ENCODE data around the gene KLRF1. TPM values are rescaled to one million over a fixed set of nuclear protein-coding genes. Genes with fewer than 3 reads are reported as not detected.
A peak's percentile ranks its signal among the peaks of the same experiment; 100 is the strongest.

KLRF1 gene
- polyA plus RNA-seq, 6 donors from 2014 or later: 1.6 to 5.6 (median 2.4) TPM; not detected in 1

DNA sequence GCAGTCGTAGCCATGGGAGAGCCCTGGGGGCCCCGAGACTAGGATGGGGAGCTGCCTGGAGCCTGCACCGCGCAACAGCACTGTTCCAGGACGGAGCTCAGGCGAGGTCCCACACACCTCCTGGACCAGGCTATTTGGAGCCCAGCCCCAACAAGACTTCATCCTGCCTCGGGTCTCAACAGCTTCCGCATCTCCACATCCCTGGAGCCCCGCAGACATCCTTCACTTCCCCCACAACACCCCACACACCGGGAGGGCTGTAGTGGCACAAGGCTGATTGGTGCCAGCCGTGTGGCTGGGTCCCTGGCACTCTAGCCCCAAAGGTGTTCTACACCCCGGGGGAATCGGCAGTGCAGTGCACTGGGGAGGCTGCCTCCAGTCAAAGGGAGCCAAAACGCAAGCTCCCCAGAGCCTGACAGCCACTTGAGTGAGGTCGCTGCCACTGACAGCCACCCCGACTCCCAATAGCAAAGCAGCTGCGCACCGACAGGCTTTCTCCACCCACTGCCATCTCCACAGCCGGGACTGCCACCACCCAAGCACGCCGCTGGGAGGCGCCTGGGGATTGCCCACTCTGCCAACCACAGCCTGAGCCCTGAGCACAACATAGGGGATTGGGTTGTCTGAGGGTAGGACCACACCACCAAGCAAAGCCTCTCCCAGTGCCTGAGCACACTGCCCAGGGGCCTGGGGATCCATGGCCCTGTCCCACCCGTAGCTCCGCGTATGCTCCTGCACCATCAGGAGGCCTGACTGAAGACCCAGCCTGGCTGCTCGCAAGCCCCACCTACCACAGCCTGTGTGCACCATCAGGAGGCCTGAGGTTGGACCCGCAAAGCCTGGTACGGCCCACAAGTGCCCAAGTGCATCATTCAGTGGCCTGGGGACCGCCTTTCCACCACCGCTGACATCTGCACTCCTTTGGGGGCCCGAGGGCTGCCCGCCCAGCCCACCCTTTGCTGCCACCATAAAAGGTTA lies 13.2 kb upstream of the KLRF1 start:
- peaks cover 13 to 20% (median 13%) of the 10 kb centered on the region in 3 donors for H3K27me3 Mint-ChIP-seq
- no peaks in the 10 kb centered on the region for H3K36me3 Mint-ChIP-seq
- DNase-seq (peak; percentile 88), ATAC-seq (ENCODE audit: low read depth in 2 of 2) (peak; percentile 90 to 94)
- H3K4me3 Mint-ChIP-seq: peak overlapping the region; percentile 80 to 93 (median 85)
- H3K4me1 Mint-ChIP-seq: peaks cover 13 to 27% (median 26%) of the 10 kb centered on the region in 3 donors
- H3K9me3 Mint-ChIP-seq: no peaks in the 10 kb centered on the region
- H3K27ac Mint-ChIP-seq: peak overlapping the region in 3 of 6 donors; percentile 69 to 84 (median 84)

DNA sequence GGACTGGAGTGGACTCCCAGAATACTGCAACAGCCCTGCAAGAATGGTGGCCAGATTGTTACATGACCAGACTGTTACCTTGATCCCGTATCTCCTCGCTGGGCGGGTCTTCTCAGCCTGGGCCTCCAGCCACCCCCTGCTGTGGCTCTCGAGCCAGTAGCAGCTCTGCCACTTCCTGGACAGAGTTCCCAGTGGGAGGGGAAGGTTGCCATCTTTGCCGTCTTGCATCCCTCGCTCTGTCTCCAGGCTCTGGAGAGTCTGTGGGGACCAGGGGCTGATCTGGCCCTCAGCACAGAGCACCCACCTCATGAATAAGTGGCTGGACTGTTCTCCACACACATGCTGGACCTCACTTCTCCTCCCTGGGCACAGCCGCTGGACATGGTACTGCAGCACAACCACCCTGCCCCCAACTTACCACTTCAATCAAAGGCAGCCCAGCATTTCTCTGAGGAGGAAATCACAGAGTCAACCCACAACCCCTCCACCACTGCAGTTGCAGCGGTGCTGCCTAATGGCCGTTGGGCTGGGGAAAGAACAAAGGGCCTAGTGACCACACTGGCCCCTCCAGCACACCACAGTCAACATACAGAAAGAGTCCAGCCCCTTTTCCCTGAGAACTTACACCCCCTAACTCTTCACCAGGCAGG lies 6.9 kb upstream of the KLRF1 start:
- Mint-ChIP-seq H3K4me3 (no peak overlapping the region), H3K27ac (no peak overlapping the region), H3K9me3 (peaks cover 0 to 1% (median 0%) of the 10 kb centered on the region in 7 donors), H3K4me1 (no peaks in the 10 kb centered on the region), H3K36me3 (no peaks in the 10 kb centered on the region), H3K27me3 (peaks cover 8 to 42% (median 37%) of the 10 kb centered on the region in 3 donors)
- DNase-seq (no peak), ATAC-seq (ENCODE audit: low read depth in 2 of 2) (no peak)

DNA sequence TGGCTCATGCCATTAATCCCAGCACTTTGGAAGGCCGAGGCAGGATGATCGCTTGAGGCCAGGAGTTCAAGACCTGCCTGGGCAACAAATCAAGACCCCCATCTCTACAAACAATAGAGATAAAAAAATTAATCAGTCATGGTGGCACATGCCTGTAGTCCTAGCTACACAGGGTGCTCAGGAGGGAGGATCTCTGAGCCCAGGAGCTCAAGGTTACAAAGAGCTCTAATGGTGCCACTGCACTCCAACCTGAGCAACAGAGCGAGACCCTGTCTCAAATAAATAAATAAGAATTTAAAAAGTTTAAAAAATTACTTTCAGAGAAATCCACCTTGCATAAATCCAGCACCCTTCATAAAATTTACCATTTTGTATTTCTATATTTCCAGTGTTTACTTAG lies 2.2 kb downstream of the KLRF1 start:
- no peak overlapping the region for H3K4me3 Mint-ChIP-seq
- no peak for DNase-seq

DNA sequence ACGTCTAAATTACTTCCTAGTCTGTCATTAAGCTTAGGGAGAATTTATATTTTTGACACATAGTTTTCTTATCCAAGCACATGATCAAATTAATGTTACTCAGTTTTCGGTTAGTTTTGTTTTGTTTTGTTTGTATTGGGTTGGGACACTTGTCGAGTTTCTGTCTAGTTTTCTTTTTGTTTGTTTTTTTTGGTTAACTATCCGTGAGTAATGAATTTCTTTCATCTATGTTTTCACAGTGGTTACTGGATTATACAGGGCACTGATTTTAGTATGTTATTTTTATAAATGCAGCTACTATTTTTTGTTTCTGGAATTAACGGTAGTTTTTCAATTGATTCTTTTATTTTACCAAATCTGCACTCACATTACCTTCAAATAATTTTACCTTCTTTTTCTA lies 2.7 kb downstream of the KLRF1 start:
- no peak overlapping the region for H3K4me3 Mint-ChIP-seq
- no peak for ATAC-seq (ENCODE audit: low read depth in 2 of 2)
- no peak for DNase-seq
- H3K36me3 Mint-ChIP-seq: no peaks in the 10 kb centered on the region
- H3K27me3 Mint-ChIP-seq: no peaks in the 10 kb centered on the region
- H3K9me3 Mint-ChIP-seq: peaks cover 0 to 2% (median 0%) of the 10 kb centered on the region in 7 donors
- H3K4me1 Mint-ChIP-seq: no peaks in the 10 kb centered on the region
- peak overlapping the region in 1 of 6 donors; percentile 56 for H3K27ac Mint-ChIP-seq

More for the DNA sequence above, 2.2 kb downstream of the KLRF1 start:
- Mint-ChIP-seq H3K27ac (no peak overlapping the region), H3K27me3 (peaks cover 0 to 2% (median 0%) of the 10 kb centered on the region in 3 donors), H3K9me3 (peaks cover 0 to 2% (median 0%) of the 10 kb centered on the region in 7 donors), H3K4me1 (no peaks in the 10 kb centered on the region), H3K36me3 (no peaks in the 10 kb centered on the region)
- no peak for ATAC-seq (ENCODE audit: low read depth in 2 of 2)

DNA sequence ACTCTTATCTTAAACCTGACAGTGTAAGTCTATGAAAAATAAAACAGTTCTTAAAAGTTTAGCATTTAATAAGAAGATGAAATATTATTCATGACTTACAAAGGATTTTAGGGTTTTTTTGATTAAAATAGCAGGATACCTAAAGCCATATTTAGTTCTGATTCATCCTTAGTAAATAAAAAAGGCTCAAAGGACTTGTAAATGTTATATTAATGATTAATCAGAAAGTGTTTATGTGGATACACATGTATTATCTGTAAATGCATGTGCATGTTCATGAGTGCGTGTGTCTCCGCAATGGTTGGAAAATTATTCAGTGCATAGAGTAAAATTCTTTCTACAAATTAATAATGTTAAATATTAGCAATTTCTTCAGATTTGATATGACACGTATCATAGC lies 4.4 kb downstream of the KLRF1 start:
- H3K4me1 Mint-ChIP-seq: no peaks in the 10 kb centered on the region
- no peaks in the 10 kb centered on the region for H3K36me3 Mint-ChIP-seq
- DNase-seq: no peak
- no peak overlapping the region for H3K4me3 Mint-ChIP-seq
- H3K27ac Mint-ChIP-seq: no peak overlapping the region
- H3K9me3 Mint-ChIP-seq: no peaks in the 10 kb centered on the region
- H3K27me3 Mint-ChIP-seq: no peaks in the 10 kb centered on the region
- no peak for ATAC-seq (ENCODE audit: low read depth in 2 of 2)

DNA sequence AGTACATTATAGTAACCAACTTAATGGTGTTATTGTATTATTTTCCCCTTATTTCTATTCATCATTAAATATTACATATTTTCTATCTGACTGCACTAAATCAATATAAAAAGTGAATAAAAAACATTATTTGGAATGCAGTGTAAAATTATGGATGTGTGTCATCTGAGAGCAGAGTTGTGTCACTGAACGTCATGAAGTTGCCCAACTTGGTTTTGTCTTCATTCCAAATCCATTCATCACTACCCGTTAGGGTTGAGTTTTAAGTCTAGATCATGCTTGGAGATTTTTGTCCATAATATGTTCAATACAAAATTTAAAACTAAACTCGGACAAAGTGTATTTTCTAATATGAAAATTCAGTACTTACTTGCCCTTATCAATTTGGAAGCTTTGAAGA lies 16.1 kb downstream of the KLRF1 start:
- ATAC-seq (ENCODE audit: low read depth in 2 of 2) (no peak), DNase-seq (no peak)
- Mint-ChIP-seq H3K4me1 (no peaks in the 10 kb centered on the region), H3K4me3 (no peak overlapping the region), H3K36me3 (peaks cover 13 to 21% of the 10 kb centered on the region in 2 donors), H3K27ac (no peak overlapping the region), H3K27me3 (no peaks in the 10 kb centered on the region), H3K9me3 (peaks cover 14 to 31% (median 28%) of the 10 kb centered on the region in 7 donors)

DNA sequence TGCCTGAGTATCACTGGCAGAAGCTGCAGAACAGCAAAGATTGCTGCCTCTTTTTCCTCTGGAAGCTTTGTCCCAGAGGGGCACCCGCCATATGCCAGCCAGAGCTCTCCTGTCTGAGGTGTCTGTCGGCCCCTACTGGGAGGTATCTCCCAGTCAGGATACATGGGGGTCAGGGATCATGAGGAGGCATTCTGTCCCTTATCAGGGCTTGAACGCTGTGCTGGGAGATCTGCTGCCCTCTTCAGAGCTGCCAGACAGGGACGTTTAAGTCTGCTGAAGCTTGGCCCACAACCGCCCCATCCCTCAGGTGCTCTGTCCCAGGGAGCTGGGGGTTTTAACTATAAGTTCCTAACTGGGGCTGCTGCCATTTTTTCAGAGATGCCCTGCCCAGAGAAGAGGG lies 21.6 kb downstream of the KLRF1 start:
- peaks cover 14 to 40% (median 35%) of the 10 kb centered on the region in 7 donors for H3K9me3 Mint-ChIP-seq
- no peaks in the 10 kb centered on the region for H3K27me3 Mint-ChIP-seq
- ATAC-seq (ENCODE audit: low read depth in 2 of 2) (no peak), DNase-seq (no peak)
- peaks cover 0 to 1% (median 0%) of the 10 kb centered on the region in 3 donors for H3K4me1 Mint-ChIP-seq
- no peak overlapping the region for H3K4me3 Mint-ChIP-seq
- H3K27ac Mint-ChIP-seq: no peak overlapping the region
- H3K36me3 Mint-ChIP-seq: peaks cover 47 to 48% of the 10 kb centered on the region in 2 donors

DNA sequence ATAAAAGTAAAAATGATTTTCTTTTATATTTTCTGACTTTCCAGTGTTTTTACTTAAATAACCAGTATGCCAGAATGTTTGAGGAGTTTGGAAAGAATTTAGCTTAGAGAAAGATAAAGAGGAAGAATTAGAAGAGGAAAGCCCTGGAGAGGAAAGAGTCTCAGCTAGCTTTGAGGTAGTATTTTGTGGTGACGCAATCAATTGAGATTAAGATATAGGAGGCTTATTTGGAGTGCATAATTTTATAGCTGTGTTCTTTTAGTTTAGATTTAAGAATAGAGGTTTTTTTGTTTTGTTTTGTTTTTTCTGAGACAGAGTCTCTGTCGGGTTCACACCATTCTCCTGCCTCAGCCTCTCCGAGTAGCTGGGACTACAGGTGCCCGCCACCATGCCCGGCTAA lies 23.8 kb downstream of the KLRF1 start:
- H3K9me3 Mint-ChIP-seq: peaks cover 14 to 35% (median 27%) of the 10 kb centered on the region in 7 donors
- ATAC-seq (ENCODE audit: low read depth in 2 of 2) (no peak), DNase-seq (no peak)
- H3K4me3 Mint-ChIP-seq: no peak overlapping the region
- H3K4me1 Mint-ChIP-seq: peaks cover 0 to 1% (median under 1%) of the 10 kb centered on the region in 3 donors
- H3K27ac Mint-ChIP-seq: no peak overlapping the region
- H3K27me3 Mint-ChIP-seq: no peaks in the 10 kb centered on the region
- H3K36me3 Mint-ChIP-seq: peaks cover 64 to 66% of the 10 kb centered on the region in 2 donors

DNA sequence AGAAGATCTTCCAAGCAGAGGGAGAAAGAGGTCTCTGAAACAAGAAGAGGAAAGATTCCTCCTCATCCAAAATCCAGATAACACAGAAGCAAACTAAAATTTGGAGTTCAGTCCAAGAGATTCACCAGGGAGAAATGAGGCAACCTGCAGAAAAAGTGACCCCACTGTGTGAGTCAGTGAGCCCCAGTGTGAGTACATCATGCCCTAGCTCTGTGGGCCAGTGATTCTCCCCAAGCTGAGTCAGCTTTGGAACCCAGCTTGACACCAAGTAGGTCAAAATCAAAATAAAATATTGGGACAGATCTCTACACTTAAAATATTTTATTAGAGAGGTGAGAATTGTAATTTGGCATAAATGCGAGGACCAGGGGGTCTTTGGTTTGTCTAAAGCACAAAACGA lies 24.6 kb downstream of the KLRF1 start:
- Mint-ChIP-seq H3K4me1 (peaks cover 0 to 3% (median 1%) of the 10 kb centered on the region in 3 donors), H3K9me3 (peaks cover 5 to 26% (median 19%) of the 10 kb centered on the region in 7 donors), H3K36me3 (peaks cover 61 to 69% of the 10 kb centered on the region in 2 donors), H3K27ac (no peak overlapping the region), H3K4me3 (no peak overlapping the region), H3K27me3 (no peaks in the 10 kb centered on the region)
- no peak for ATAC-seq (ENCODE audit: low read depth in 2 of 2)
- no peak for DNase-seq

DNA sequence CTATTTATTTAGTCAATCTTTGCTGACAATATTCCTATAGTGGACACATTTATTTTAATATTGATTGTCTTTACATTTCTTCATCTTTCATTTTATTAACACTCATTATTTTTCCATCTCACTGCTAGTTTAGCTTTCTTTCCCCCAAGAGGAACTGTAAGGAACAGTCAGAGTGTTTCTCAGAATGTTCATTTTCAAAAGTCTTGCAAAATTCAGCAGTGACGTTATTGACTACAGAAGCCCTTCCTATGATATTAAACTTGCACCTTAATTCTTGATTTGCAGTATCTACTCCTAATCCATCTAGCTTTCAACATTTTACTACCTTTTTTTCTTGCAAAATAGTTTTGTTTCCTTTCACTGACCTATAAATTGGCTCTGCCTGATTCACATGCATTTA lies 28.9 kb downstream of the KLRF1 start:
- no peak for ATAC-seq (ENCODE audit: low read depth in 2 of 2)
- H3K27ac Mint-ChIP-seq: no peak overlapping the region
- no peaks in the 10 kb centered on the region for H3K27me3 Mint-ChIP-seq
- DNase-seq: no peak
- H3K9me3 Mint-ChIP-seq: peaks cover 0 to 3% (median 0%) of the 10 kb centered on the region in 7 donors
- H3K36me3 Mint-ChIP-seq: peaks cover 45 to 71% of the 10 kb centered on the region in 2 donors
- H3K4me1 Mint-ChIP-seq: peaks cover 7 to 20% (median 9%) of the 10 kb centered on the region in 3 donors
- H3K4me3 Mint-ChIP-seq: no peak overlapping the region

DNA sequence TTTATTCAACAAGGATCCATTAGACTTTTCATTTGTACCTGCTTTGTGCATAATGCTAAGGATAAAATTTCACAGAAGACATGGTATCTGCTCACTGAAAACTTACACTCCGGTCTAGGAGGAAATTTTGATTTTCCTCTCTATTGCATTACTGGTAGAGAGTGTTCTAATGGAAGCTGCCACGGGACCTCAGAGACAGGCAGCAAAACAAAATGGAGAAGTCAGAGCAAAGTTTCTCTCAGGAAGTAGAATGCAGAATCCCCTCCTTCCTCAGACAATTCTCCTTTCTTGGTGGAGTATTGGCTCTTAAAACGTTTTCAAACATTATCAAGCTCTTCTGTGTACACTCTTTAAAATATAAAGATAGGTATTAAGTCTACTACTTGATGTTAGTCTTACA lies 29.6 kb downstream of the KLRF1 start:
- ATAC-seq (ENCODE audit: low read depth in 2 of 2) (no peak), DNase-seq (no peak)
- peak overlapping the region in 1 of 6 donors; percentile 22 for H3K27ac Mint-ChIP-seq
- peaks cover 8 to 21% (median 11%) of the 10 kb centered on the region in 3 donors for H3K4me1 Mint-ChIP-seq
- H3K4me3 Mint-ChIP-seq: no peak overlapping the region
- H3K27me3 Mint-ChIP-seq: no peaks in the 10 kb centered on the region
- no peaks in the 10 kb centered on the region for H3K9me3 Mint-ChIP-seq
- H3K36me3 Mint-ChIP-seq: peaks cover 41 to 69% of the 10 kb centered on the region in 2 donors

DNA sequence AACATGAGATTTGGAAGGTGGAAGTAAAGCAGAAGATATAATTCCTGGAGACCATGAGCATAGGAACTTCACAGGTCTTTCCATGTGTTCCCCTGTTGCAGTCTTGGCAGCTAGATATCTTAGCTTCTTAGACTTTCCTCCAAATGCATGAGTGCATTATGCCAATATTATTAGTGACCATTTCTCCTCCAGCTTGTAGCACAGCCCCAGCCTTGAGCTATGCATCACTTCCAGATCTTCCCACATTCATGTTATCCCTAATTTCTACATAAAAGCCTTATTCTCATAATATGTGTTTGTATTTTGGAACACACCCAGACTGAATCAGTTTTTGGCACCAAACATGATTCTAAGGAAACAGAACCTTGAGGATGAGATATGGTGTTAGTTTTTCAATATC lies 30.9 kb downstream of the KLRF1 start:
- H3K4me3 Mint-ChIP-seq: no peak overlapping the region
- H3K4me1 Mint-ChIP-seq: peaks cover 14 to 30% (median 19%) of the 10 kb centered on the region in 3 donors

DNA sequence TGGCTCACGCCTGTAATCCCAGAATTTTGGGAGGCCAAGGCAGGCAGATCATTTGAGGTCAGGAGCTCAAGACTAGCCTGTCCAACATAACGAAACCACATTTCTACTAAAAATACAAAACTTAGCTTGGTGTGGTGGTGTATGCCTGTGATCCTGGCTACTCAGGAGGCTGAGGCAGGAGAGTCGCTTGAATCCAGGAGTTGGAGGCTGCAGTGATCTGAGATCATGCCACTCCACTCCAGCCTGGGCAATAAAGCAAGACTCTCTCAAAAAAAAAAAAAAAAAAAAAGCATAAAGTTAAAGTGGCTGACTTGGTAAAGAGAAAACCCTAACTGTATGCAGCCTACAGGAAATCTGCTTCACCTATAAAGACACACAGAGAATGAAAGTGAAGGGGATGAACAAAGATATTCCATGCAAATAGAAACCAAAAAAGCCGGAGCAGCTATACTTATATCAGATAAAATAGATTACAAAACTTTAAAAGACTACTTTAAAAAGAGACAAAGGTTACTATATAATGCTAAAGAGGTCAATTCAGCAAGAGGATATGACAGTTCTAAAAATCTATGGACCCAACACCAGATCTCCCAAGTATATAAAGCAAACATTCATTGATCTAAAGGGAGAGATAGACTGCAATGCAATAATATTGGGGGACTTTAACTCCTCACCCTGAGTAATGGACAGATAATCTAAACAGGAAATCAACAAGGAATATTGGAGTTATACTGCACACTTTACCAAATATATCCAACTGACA lies 37.8 kb downstream of the KLRF1 start:
- H3K4me1 Mint-ChIP-seq: peaks cover 37 to 58% (median 45%) of the 10 kb centered on the region in 3 donors
- H3K36me3 Mint-ChIP-seq: peaks cover 23 to 30% of the 10 kb centered on the region in 2 donors
- peaks cover 4 to 17% (median 13%) of the 10 kb centered on the region in 7 donors for H3K9me3 Mint-ChIP-seq
- peak overlapping the region; percentile 8 to 98 (median 74) for H3K27ac Mint-ChIP-seq
- no peak for DNase-seq
- no peaks in the 10 kb centered on the region for H3K27me3 Mint-ChIP-seq
- ATAC-seq (ENCODE audit: low read depth in 2 of 2): peak in 1 of 2 donors; percentile 13
- peak overlapping the region; percentile 59 to 96 (median 90) for H3K4me3 Mint-ChIP-seq

More for the DNA sequence above, 30.9 kb downstream of the KLRF1 start:
- Mint-ChIP-seq H3K27ac (no peak overlapping the region), H3K9me3 (peaks cover 0 to 5% (median 2%) of the 10 kb centered on the region in 7 donors), H3K27me3 (no peaks in the 10 kb centered on the region), H3K36me3 (peaks cover 39 to 68% of the 10 kb centered on the region in 2 donors)
- no peak for ATAC-seq (ENCODE audit: low read depth in 2 of 2)
- no peak for DNase-seq
